OCI-LY7 (cell line): ENCODE measurements around the gene ZMYND19. TPM values are rescaled to one million over a fixed set of nuclear protein-coding genes. Genes with fewer than 3 reads are reported as not detected.
"Not testable (repeated sequence)": the region's sequence is repeated elsewhere in the genome, so short reads cannot be mapped to it uniquely, and the experiment has no call there.

Experiments used
- BruUV-seq: library from RNA; stranded (reverse); fragments of 400-500 nt; replicated peaks from 2 replicates; lab custom pipeline; 2021; lab: Mats Ljungman, UMichigan
- CTCF ChIA-PET: fragments of 300-600 bp; sonication (Branson Sonifier 250); formaldehyde crosslinking; loops from one replicate; lab custom pipeline; 2022; ENCODE audit warnings: antibody characterized with exemption; ENCODE audit not compliant: unreplicated experiment; lab: Charles Lee
- POLR2A ChIA-PET: fragments of 300-600 bp; sonication (Branson Sonifier 250); formaldehyde crosslinking; loops from one replicate; lab custom pipeline; 2022; ENCODE audit warnings: antibody characterized with exemption; lab: Charles Lee
- DNase-seq: peaks from one replicate; pipeline ENCODE4 v3.0.0-alpha.2; 2015; ENCODE audit warnings: low spot score
- H2AFZ ChIP-seq: fragments of 200-600 bp; sonication (generic), shearing (Covaris generic); 2 replicates; pipeline ENCODE4 v1.6.1; 2014; ENCODE audit warnings: mild to moderate bottlenecking, antibody characterized with exemption, low read length, moderate library complexity
- H3K27ac ChIP-seq: fragments of 200-600 bp; sonication (generic); 2 replicates; pipeline ENCODE4 v1.5.1; 2014; ENCODE audit warnings: mixed run types, low read depth, mild to moderate bottlenecking, moderate library complexity, low read length, inconsistent platforms; ENCODE audit not compliant: poor library complexity, severe bottlenecking
- H3K36me3 ChIP-seq: fragments of 200-600 bp; sonication (generic); 2 replicates; pipeline ENCODE4 v1.6.1; 2014; ENCODE audit warnings: mild to moderate bottlenecking, antibody characterized with exemption, low read length, moderate library complexity, mixed read lengths; ENCODE audit not compliant: insufficient read depth
- H3K4me1 ChIP-seq: fragments of 200-600 bp; sonication (generic); 2 replicates; pipeline ENCODE4 v1.5.1; 2014; ENCODE audit warnings: mild to moderate bottlenecking, low read length; ENCODE audit not compliant: insufficient read depth, poor library complexity, severe bottlenecking
- H3K4me2 ChIP-seq: fragments of 200-600 bp; sonication (generic); 2 replicates; pipeline ENCODE4 v1.6.1; 2014; ENCODE audit warnings: mild to moderate bottlenecking, low read length
- H3K4me3 ChIP-seq: fragments of 200-600 bp; sonication (generic); 2 replicates; pipeline ENCODE4 v1.5.1; 2014; ENCODE audit warnings: mild to moderate bottlenecking, low read depth, low read length; ENCODE audit not compliant: poor library complexity, severe bottlenecking
- H3K79me2 ChIP-seq: fragments of 200-600 bp; sonication (generic); 2 replicates; pipeline ENCODE4 v1.6.1; 2016; ENCODE audit warnings: low read depth, mild to moderate bottlenecking, low read length, moderate library complexity, mixed read lengths; ENCODE audit not compliant: insufficient read depth
- H3K9me2 ChIP-seq: fragments of 200-600 bp; sonication (generic); 2 replicates; pipeline ENCODE4 v1.6.1; 2016; ENCODE audit warnings: mild to moderate bottlenecking, low read length, mixed read lengths; ENCODE audit not compliant: insufficient read depth
- H3K9me3 ChIP-seq: fragments of 200-600 bp; sonication (generic); 2 replicates; pipeline ENCODE4 v1.6.1; 2014; ENCODE audit warnings: mild to moderate bottlenecking, mixed run types, low read length, mixed read lengths
- H4K20me1 ChIP-seq: fragments of 200-600 bp; sonication (generic); 2 replicates; pipeline ENCODE4 v1.6.1; 2014; ENCODE audit warnings: mild to moderate bottlenecking, antibody characterized with exemption, low read length, moderate library complexity, mixed read lengths; ENCODE audit not compliant: insufficient read depth
- EZH2phosphoT487 ChIP-seq: fragments of 200-600 bp; sonication (generic); IDR thresholded peaks from 2 replicates; pipeline ENCODE4 v1.6.1; 2018; ENCODE audit warnings: low read depth, borderline replicate concordance, mild to moderate bottlenecking, mixed run types, antibody characterized with exemption, low read length, moderate library complexity, mixed read lengths
- intact Hi-C: fragments of 100-400 bp; cut with micrococcal nuclease; formaldehyde crosslinking; loops from one replicate; pipeline ENCODE4 v1.10.0; 2022; ENCODE audit not compliant: unreplicated experiment
- total RNA-seq, 2 experiments: library from RNA; depleted of rRNA in 1 of 2; stranded (reverse); fragments of >200 nt in 1 of 2; shearing (Covaris generic) in 1 of 2; gene quantifications; 2 replicates each; pipeline ENCODE4 v1.2.3, GENCODE V29; 2014 to 2022
- TF ChIP-seq, protein P1 (sequence below): fragments of 200-600 bp; sonication (generic); conservative IDR thresholded peaks from 2 replicates; pipeline ENCODE4 v1.5.1; 2014; ENCODE audit warnings: mild to moderate bottlenecking, antibody characterized with exemption, low read length, moderate library complexity, mixed read lengths

Gene ZMYND19
- total RNA-seq, 2 experiments from 2014 or later: 48.4 to 65.8 TPM

- Histone ChIP-seq H3K9me3 (no peaks in the 10 kb centered on the region), H2AFZ (no peak overlapping the region), H3K4me3 (no peak overlapping the region), H3K36me3 (peaks cover 54% of the 10 kb centered on the region), H3K4me1 (peaks cover 95% of the 10 kb centered on the region), H3K4me2 (peak overlapping the region; percentile 33; the same call in 1 of the 2 replicates), H3K27ac (peak overlapping the region; percentile 77), H3K9me2 (no peaks in the 10 kb centered on the region), H3K79me2 (peaks cover 100% of the 10 kb centered on the region), H4K20me1 (no peaks in the 10 kb centered on the region)
- TF ChIP-seq EZH2phosphoT487: no peak
- TF ChIP-seq, protein P1, sequence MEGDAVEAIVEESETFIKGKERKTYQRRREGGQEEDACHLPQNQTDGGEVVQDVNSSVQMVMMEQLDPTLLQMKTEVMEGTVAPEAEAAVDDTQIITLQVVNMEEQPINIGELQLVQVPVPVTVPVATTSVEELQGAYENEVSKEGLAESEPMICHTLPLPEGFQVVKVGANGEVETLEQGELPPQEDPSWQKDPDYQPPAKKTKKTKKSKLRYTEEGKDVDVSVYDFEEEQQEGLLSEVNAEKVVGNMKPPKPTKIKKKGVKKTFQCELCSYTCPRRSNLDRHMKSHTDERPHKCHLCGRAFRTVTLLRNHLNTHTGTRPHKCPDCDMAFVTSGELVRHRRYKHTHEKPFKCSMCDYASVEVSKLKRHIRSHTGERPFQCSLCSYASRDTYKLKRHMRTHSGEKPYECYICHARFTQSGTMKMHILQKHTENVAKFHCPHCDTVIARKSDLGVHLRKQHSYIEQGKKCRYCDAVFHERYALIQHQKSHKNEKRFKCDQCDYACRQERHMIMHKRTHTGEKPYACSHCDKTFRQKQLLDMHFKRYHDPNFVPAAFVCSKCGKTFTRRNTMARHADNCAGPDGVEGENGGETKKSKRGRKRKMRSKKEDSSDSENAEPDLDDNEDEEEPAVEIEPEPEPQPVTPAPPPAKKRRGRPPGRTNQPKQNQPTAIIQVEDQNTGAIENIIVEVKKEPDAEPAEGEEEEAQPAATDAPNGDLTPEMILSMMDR: no peak
- intact Hi-C loops: no loop called here
- POLR2A ChIA-PET: interaction anchor here (0.6 to 0.7 kb wide), 3 partner anchors 63 to 1182 kb away, joined by 3 to 4 read pairs (median 4); no protein-coding TSS in a partner anchor
- CTCF ChIA-PET: interaction anchor here (0.6 kb wide), 1 partner anchor 21 kb away, joined by 3 read pairs; the partner anchor contains the start of gene ARRDC1
- DNase-seq: no peak
- BruUV-seq: no TSS peak
Measured at GRCh38 chr9:137626464-137626863, 36.2 kb upstream of the ZMYND19 start.

DNA sequence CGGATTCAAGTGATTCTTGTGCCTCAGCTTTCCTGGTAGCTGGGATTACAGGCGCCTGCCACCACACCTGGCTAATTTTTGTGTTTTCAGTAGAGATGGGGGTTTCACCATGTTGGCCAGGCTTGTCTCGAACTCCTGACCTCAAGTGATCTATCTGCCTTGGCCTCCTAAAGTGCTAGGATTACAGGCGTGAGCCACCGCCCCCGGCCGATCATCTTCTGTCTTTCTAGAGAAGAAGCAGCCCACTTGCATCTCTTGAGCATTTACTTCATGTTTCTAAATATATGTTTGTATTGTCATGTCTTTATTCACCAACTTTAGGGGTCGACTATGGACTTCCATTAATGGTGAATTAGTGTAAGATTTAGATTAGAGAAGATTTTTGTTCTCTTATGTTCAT is 31.9 kb upstream of the ZMYND19 start:
- peaks cover 10% of the 10 kb centered on the region; the same call in 1 of the 2 replicates for H4K20me1 ChIP-seq
- CTCF ChIA-PET, intact Hi-C loops, H2AFZ ChIP-seq, H3K9me2 ChIP-seq, H3K4me3 ChIP-seq, BruUV-seq, H3K9me3 ChIP-seq, DNase-seq: not testable (repeated sequence)
- H3K79me2 ChIP-seq: peaks cover 93% of the 10 kb centered on the region
- peaks cover 60% of the 10 kb centered on the region for H3K36me3 ChIP-seq
- peak overlapping the region; percentile 19 for H3K27ac ChIP-seq
- POLR2A ChIA-PET: interaction anchor here (0.6 to 2.1 kb wide), 3 partner anchors 44 to 70 kb away, joined by 3 to 10 read pairs (median 3); no protein-coding TSS in a partner anchor
- H3K4me1 ChIP-seq: peaks cover 72% of the 10 kb centered on the region
- peak overlapping the region; percentile 40 for H3K4me2 ChIP-seq

- BruUV-seq: no TSS peak
- Histone ChIP-seq H3K9me2 (no peaks in the 10 kb centered on the region), H3K36me3 (peaks cover 60% of the 10 kb centered on the region), H3K4me3 (peak overlapping the region; percentile 94), H3K79me2 (peaks cover 93% of the 10 kb centered on the region), H3K4me2 (peak overlapping the region; percentile 95), H4K20me1 (peaks cover 10% of the 10 kb centered on the region; the same call in 1 of the 2 replicates), H3K4me1 (peaks cover 72% of the 10 kb centered on the region), H3K27ac (peak overlapping the region; percentile 81), H3K9me3 (no peaks in the 10 kb centered on the region), H2AFZ (no peak overlapping the region)
- no peak for TF ChIP-seq EZH2phosphoT487
- TF ChIP-seq, protein P1: peak; percentile 71
- DNase-seq: peak; percentile 58
- ChIA-PET POLR2A (interaction anchor here (1.0 to 1.3 kb wide), 2 partner anchors 43 to 44 kb away, joined by 4 read pairs; no protein-coding TSS in a partner anchor), CTCF (interaction anchor here (0.6 to 0.9 kb wide), 2 partner anchors 47 to 49 kb away, joined by 3 to 4 read pairs; no protein-coding TSS in a partner anchor)
- intact Hi-C loops: loop anchor here (2.0 kb wide), 1 partner anchor 46 kb away; no protein-coding TSS in a partner anchor
Measured at GRCh38 chr9:137621131-137621757, 30.9 kb upstream of the ZMYND19 start.
